GM12875 (cell line): ENCODE measurements around the gene HOXC10.

ENCODE experiments used
- H3K4me3 ChIP-seq: one replicate; pipeline ENCODE4 v1.5.1; 2011; ENCODE audit warnings: low read depth, low read length, control low read depth
- TF ChIP-seq, protein P1 (sequence below): IDR thresholded peaks from 2 replicates; pipeline ENCODE4 v1.5.1; 2011; ENCODE audit warnings: low read depth, mild to moderate bottlenecking, control low read depth, inconsistent platforms, low read length, moderate library complexity, borderline replicate concordance; ENCODE audit not compliant: insufficient read depth

HOXC10 gene

DNA sequence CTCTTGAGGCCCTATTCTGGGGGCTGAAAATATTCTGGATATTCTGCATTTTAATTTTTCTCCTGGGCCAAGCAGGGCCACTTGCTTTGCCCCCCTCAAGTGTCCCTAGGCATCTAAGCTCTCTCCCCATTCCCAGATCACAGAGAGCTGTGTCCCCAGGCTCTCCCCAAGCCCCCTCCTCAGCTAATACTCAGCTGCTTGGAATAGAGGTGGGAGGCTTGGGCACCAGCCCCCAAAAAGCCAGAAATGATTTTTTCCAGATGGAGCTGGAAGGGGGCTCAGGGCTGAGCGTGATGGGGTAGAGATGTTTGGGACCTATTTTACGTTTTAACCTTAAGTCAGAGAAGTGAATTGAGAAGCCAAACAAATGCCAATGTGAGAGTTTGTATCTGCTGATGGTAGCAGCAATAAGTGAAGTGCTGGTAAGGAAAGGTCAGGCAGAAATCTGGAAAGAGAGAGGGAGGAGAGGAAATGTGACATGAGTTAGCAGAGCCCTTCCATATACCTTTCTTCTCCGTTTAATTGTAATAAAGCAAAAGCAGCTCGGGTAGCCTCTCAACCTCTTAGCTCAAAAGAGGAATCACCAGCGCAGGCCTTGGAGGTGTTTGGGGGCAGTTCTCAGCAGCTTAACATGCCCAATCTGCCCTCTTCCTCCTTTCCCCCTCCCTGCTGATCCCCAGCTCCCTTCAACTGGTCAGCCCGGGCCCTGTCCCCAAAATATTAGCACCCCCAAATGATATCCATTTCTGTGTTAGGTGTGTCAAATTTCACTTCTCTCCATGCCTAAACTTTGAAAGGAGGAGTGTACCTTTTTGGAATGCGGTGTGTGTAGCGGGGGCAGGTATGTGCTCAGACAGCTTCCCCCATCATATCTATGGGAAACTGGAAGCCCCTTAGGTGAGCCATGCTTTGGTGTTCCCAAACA lies 38.3 kb downstream of the HOXC10 start:
- no peak overlapping the region for H3K4me3 ChIP-seq
- TF ChIP-seq, protein P1, sequence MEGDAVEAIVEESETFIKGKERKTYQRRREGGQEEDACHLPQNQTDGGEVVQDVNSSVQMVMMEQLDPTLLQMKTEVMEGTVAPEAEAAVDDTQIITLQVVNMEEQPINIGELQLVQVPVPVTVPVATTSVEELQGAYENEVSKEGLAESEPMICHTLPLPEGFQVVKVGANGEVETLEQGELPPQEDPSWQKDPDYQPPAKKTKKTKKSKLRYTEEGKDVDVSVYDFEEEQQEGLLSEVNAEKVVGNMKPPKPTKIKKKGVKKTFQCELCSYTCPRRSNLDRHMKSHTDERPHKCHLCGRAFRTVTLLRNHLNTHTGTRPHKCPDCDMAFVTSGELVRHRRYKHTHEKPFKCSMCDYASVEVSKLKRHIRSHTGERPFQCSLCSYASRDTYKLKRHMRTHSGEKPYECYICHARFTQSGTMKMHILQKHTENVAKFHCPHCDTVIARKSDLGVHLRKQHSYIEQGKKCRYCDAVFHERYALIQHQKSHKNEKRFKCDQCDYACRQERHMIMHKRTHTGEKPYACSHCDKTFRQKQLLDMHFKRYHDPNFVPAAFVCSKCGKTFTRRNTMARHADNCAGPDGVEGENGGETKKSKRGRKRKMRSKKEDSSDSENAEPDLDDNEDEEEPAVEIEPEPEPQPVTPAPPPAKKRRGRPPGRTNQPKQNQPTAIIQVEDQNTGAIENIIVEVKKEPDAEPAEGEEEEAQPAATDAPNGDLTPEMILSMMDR = no peak

DNA sequence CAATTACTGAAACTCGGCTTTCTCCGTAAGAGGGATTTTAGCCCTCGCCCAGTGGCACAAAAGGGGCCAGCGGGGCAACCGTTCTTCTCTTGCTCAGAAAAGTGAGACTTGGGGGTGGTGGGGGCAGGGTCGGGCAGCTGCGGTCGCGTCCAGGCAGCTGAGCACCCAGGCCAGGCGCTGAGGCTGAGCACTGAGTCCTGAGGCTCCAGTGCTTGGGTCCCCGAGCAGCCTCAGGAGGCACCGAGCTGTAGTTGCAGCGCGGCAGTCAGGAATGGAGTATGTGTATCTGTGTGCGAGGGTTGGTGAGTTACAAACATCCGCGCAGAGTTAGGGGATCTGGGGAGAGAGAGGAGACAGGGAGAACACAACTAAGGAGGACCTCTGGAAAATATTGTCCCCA lies 39.2 kb downstream of the HOXC10 start:
- H3K4me3 ChIP-seq = no peak overlapping the region
- TF ChIP-seq, protein P1 = no peak

DNA sequence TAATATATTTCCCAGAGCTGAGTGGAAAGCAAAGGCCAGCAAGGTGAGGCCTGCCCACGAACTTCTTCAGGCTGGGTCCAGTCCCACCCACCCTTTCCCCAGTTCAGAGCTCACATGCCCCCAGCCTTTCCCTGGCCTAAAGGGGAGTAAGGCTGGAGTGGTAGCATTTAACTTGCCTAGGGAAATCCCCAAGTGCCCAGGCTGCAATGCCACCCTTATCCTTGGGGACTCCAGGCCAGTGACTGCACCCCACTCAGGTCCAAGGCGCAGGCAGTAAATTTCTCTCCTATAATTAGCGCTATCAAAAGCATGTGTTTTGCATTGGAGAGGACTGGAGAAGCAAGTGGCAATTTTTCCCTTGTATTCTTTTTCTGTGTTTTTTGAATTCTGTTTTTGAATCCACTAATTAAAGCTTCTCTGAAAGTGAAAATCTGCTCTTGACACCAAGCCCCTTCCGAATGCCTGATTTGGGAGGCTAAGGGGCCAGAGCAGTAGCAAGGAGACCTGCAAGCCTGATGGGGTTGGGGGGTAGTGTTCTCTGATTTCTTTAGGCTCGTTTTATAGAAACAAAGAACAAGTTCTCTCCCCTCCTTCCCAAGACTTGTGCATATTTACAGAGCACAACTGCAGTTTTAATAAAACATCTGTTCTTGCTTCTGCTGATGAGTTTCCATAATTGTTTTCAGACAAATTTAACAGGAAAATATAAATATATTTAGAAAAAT lies 39.8 kb downstream of the HOXC10 start:
- TF ChIP-seq, protein P1 = no peak
- H3K4me3 ChIP-seq = no peak overlapping the region

DNA sequence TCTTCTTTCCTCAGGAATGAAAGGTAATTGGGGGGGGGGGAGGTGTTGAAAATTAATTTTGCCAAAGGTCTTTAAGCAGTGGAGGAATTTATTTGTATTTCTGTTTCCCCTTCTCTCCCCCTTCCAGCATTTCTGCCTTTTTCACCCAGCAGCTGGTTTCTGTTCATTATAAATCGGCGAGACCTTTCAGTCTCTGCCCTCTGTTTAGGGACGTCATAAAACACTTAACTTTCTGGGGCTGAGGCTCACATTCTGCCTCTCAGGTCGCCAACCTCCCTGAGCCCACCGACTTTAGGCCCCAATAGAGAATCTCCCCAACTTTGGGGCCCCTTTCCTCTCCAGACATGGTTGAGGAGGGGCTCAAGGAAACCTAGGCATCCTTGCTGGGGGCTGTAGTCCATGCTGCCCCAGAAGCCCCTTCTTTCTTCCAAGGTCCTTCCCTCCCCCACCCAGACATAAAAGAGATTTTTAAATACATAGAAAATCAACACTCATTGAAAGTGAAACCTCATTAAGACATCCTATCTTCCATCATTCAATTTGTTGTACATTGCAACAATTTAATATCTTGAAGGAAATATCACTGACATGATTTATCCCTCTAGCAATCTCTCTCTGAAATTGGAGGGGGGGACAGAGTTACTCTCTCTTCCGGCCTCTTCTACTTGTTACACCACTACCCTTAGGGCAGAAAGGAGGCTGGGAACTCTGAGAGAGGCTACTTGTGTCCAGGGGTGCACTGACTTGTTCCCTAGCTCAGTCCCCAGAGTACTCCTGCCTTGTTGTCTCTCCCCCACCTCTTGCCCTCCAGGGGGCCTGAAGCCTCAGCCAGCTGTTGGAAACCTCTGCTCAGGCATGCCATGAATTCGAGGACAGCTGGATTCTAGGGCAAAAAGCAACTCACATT lies 40.8 kb downstream of the HOXC10 start:
- H3K4me3 ChIP-seq = no peak overlapping the region
- TF ChIP-seq, protein P1 = no peak

DNA sequence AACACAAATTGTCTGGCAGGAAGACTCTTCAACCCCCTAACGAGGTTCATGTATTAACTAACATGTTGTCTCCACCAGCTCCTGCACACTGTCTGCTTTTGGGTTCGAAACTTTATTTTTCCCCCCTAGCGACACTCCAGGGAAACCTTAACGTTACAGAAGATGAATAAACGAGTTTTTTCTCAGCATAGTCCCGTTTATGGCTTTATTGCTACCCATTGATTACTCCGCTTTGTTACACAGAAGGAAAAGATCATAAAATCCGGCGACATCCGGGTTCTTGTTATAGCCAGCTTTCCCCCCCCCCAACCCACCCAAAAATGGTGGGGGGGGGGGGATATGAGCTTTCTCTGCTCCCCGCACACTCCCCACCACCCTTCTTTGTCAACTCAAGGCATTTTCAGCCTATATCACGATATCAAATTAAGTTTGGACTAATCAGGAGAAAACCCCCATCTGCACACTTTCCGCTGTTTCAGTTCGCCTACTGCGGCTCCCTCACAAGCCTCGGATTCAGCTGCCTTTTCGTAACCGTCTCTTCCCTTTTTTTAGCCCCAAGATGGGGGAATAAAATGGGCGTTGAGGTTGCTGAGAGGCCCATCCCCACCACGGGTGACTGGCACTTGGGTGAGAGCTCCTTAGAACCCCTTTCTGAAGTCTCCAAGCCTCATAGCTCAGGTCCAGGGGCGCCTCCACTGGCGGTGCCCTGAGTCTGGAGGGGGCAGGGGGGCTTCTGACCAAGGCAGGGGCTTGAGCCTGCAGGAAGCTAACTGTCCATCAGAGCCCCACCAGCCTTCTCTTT lies 41.9 kb downstream of the HOXC10 start:
- TF ChIP-seq, protein P1 = no peak
- no peak overlapping the region for H3K4me3 ChIP-seq

DNA sequence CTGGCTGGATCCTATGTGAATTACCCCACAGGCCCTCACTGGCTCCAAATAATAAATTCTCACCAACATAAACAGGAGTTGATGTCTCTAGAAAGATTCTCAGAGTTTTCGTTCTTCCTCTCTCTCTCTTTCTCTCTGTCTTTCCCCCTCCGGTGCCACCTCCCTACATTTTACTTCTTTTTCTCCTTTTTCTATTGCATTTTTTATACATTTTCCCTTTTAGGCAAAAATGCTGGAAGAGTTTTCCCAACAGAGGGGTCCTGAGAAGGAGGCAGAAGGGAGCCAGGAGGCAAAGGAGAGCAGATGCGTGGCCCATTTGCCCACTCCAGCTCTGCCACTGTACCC lies 42.5 kb downstream of the HOXC10 start:
- TF ChIP-seq, protein P1 = no peak

More for the DNA sequence above, 42.5 kb downstream of the HOXC10 start:
- H3K4me3 ChIP-seq = no peak overlapping the region
